IPS-20b (cell line): Measurements from ENCODE around the gene NUAK1.

Experiments
- H3K27ac ChIP-seq: one replicate; pipeline ENCODE4 v1.5.1; 2013; ENCODE audit warnings: low read length
- H3K27me3 ChIP-seq: 2 replicates; pipeline ENCODE4 v1.6.1; 2013; ENCODE audit warnings: mild to moderate bottlenecking, low read length, inconsistent platforms; ENCODE audit not compliant: insufficient read depth
- H3K36me3 ChIP-seq: 2 replicates; pipeline ENCODE4 v1.6.1; 2013; ENCODE audit warnings: low read depth, mild to moderate bottlenecking, inconsistent platforms, low read length, moderate library complexity; ENCODE audit not compliant: insufficient read depth
- H3K4me1 ChIP-seq: 2 replicates; pipeline ENCODE4 v1.6.1; 2013; ENCODE audit warnings: mild to moderate bottlenecking, control low read depth, inconsistent platforms, low read length, moderate library complexity; ENCODE audit not compliant: insufficient read depth
- H3K4me3 ChIP-seq: 2 replicates; pipeline ENCODE4 v1.5.1; 2013; ENCODE audit warnings: mild to moderate bottlenecking, low read length, inconsistent platforms
- H3K9ac ChIP-seq: 2 replicates; pipeline ENCODE4 v1.6.1; 2013; ENCODE audit warnings: low read depth, mild to moderate bottlenecking, inconsistent platforms, low read length, moderate library complexity
- H3K9me3 ChIP-seq: 2 replicates; pipeline ENCODE4 v1.6.1; 2013; ENCODE audit warnings: mild to moderate bottlenecking, low read depth, low read length, inconsistent platforms; ENCODE audit not compliant: insufficient read depth

Gene NUAK1

DNA sequence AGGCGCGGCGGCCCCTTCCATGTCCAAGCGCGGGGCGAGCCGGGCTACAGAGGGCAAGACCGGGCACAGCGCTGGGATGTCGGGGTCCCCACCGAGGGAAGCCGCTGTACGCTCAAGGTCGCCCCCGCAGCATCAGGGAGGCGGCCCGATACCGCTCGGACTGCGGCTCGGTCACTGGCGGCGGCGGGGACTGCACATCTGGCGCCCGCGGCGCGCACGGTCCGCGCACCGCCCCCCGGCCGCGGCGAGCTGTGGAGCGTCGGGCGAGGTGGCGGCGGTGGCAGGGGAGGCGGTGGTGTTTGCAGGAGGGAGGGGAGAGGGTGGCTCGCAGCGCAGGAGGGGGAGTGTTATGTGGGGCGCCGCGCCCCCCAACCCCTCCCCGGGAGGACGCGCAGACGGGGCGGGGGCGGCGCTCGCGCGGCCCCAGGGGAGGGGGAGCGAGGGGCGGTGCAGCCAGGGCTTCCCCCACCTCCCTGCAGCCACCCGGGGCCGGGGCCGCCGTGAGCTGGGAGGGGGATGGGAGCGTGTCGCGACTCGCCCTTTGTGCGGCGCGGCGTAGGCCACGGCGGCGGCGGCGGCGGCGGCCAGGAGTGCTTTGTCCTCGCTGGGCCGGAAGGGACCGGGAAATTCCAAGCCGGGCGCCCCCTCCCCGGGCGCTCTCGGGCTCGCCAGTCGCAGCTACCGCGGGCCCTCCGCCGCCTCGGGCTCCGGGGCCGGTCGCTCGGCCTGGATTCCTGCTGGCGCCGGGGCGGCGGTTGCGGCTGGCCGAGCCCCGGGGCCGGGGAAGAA is at the start of gene NUAK1:
NUAK1 (minus strand) TSS at position 322 of the 789 bp plus-strand sequence; CDS start at position 21, 301 bp downstream.
- H3K36me3 ChIP-seq, result no peaks in the 10 kb centered on the region
- H3K27me3 ChIP-seq, result peaks cover 18% of the 10 kb centered on the region
- H3K9ac ChIP-seq, result peak within 1 kb of the TSS; percentile 90
- H3K4me1 ChIP-seq, result peaks cover 56% of the 10 kb centered on the region
- no peaks in the 10 kb centered on the region for H3K9me3 ChIP-seq
- H3K4me3 ChIP-seq, result peak within 1 kb of the TSS; percentile 83
- H3K27ac ChIP-seq, result peak within 1 kb of the TSS; percentile 81

DNA sequence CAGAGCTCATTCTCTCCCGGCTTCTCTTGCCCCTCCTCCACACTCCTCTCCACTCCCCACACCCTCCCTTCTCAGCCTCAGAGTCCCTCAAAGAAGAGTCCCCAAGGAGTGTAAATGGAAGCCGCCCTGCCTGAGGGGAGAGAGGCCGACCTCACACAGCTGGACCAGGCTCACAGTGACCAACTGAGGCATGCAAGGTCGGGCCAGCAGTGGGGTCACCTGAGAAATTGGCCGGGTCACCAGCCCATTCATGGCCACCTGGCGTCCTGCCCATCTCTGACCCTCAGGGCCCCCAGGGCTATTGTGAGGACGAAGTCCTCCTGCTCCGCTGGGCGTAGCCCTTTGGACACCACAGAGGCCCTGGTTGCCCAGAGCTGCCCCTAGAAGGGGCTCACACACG is 49.5 kb upstream of the NUAK1 start:
- H3K4me3 ChIP-seq, result no peak overlapping the region
- no peak overlapping the region for H3K9ac ChIP-seq
- H3K36me3 ChIP-seq, result no peaks in the 10 kb centered on the region
- peaks cover 8% of the 10 kb centered on the region; the same call in 1 of the 2 replicates for H3K4me1 ChIP-seq
- no peak overlapping the region for H3K27ac ChIP-seq
- H3K9me3 ChIP-seq, result no peaks in the 10 kb centered on the region
- no peaks in the 10 kb centered on the region for H3K27me3 ChIP-seq

DNA sequence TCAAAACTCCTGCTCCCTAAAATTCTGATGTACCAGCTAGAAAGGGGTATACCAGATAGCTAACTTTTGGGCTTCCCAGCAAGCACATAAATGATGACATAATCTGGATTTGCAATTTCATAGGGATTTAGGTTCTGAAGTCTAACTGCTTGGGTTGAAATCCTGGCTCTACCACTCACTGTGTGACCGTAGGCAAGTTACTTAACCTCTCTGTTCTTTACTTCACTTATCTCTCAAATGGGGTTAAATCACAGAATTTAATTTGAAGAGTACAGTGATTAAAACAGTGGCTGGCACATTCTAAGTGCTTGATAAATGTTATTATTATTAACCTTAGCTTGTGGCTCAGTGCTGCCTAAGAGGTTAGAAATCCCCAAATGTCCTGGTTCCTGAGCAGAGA is 49.1 kb upstream of the NUAK1 start:
- no peaks in the 10 kb centered on the region for H3K36me3 ChIP-seq
- H3K9ac ChIP-seq, result no peak overlapping the region
- H3K4me3 ChIP-seq, result no peak overlapping the region
- no peaks in the 10 kb centered on the region for H3K27me3 ChIP-seq
- peaks cover 8% of the 10 kb centered on the region; the same call in 1 of the 2 replicates for H3K4me1 ChIP-seq
- no peaks in the 10 kb centered on the region for H3K9me3 ChIP-seq
- H3K27ac ChIP-seq, result no peak overlapping the region

DNA sequence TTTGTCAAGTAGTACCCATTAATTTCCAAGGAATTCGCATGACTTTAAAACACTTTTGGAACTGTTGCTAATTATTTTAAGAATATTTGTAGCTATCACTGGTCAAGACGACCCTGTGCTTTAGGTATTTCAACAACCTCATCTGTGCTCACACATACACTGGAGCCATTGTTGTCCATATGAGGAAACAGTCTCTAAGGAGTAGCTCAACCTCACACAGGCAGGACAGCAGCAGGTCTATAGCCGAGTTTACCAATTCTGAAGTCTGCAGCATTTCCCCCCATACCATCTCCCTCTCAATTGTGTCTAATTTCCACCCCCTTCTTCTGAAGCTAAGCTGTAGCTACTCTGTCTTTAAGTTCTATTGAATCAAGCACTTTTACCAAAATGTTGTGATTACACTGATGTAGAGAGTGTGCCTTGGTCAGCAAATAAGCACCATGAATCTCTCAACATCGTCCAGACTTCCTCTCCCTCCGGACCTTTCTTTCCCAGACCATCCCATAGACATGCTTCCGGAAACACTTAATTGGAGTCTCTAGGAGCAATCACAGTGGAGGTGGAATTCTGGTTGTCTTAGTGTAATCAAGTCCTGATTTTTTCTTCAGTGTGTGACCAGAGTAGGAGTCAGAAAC is 48.5 kb upstream of the NUAK1 start:
- H3K27ac ChIP-seq, result no peak overlapping the region
- no peaks in the 10 kb centered on the region for H3K9me3 ChIP-seq
- no peak overlapping the region for H3K9ac ChIP-seq
- peaks cover 8% of the 10 kb centered on the region; the same call in 1 of the 2 replicates for H3K4me1 ChIP-seq
- H3K36me3 ChIP-seq, result no peaks in the 10 kb centered on the region
- no peaks in the 10 kb centered on the region for H3K27me3 ChIP-seq
- H3K4me3 ChIP-seq, result no peak overlapping the region

DNA sequence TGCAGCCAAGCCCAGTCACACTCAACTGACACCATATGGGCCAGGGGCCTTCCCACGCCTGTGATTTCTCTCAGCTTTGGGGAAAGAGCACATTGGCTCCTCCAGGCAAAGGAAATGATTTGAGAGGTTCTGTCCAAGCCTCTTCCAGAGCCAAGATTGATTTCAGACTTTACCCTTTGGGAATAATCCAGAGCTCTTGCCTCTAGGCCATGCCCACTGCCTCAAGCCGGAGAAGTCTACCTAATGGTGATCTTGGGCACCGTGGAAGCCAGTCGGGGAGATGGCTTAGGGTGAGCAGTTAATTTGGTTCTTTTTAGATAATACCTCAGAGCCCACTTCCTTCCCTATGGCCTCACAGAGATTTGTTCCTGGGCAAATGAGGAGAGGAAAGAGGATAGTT is 45.0 kb upstream of the NUAK1 start:
- H3K4me1 ChIP-seq, result peaks cover 8% of the 10 kb centered on the region; the same call in 1 of the 2 replicates
- no peak overlapping the region for H3K27ac ChIP-seq
- H3K27me3 ChIP-seq, result no peaks in the 10 kb centered on the region
- H3K36me3 ChIP-seq, result no peaks in the 10 kb centered on the region
- H3K4me3 ChIP-seq, result no peak overlapping the region
- no peak overlapping the region for H3K9ac ChIP-seq
- H3K9me3 ChIP-seq, result no peaks in the 10 kb centered on the region

DNA sequence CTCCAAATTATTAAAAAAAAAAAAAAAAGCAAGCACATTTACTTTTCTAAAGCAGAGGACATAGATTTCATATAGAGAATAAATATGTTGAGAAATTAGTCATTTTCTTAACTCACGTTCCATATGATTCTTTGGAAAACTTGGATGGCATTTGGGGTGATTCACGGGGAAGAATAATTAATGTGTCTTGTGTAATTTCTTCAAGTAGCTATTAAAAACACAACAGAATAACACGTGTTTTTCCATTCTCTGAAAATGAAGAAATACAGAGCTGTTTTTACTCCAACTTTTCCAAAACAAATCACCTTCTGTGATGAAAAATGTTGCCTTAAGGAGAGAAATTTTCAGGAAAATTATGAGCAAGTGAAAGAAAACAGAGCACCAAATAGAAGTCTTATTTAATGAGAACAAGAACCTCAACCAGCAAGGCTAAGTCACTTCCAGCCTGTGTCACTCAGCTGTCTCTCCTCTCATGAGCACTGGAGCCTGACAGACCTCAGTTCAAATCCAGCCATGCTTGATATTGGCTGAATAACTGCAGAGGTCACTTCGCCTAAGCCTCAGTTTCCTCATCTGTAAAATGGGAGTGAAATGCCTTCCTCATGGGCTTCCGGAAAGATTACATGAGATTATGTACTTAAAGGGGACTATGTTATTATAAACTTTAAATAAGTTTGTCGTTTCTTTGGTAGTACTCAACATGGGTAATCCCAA is 42.8 kb upstream of the NUAK1 start:
- Histone ChIP-seq H3K4me3 (no peak overlapping the region), H3K27ac (no peak overlapping the region), H3K9me3 (no peaks in the 10 kb centered on the region), H3K4me1 (no peaks in the 10 kb centered on the region), H3K27me3 (no peaks in the 10 kb centered on the region), H3K36me3 (no peaks in the 10 kb centered on the region), H3K9ac (no peak overlapping the region)

DNA sequence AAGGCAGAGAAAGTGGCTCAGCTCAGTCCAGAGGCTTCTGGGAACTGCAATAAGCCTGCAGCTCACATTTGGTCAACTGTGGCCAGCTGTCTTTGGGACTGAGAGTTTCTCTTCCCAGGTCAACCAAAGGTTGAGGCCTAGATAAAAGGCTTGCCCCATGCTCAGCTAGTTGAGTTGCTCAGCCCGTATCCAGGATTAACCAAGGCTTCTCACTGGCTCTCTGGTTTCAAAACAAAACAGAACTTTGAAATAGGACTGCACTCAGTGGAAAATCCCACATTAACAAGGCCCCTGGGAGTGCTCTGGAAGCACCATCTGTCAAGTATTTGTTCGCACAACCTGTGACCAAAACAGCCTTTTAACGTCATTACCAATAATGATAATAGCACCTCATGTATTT is 40.3 kb upstream of the NUAK1 start:
- Histone ChIP-seq H3K27ac (no peak overlapping the region), H3K9me3 (no peaks in the 10 kb centered on the region), H3K4me1 (no peaks in the 10 kb centered on the region), H3K36me3 (no peaks in the 10 kb centered on the region), H3K27me3 (no peaks in the 10 kb centered on the region), H3K4me3 (no peak overlapping the region), H3K9ac (no peak overlapping the region)

DNA sequence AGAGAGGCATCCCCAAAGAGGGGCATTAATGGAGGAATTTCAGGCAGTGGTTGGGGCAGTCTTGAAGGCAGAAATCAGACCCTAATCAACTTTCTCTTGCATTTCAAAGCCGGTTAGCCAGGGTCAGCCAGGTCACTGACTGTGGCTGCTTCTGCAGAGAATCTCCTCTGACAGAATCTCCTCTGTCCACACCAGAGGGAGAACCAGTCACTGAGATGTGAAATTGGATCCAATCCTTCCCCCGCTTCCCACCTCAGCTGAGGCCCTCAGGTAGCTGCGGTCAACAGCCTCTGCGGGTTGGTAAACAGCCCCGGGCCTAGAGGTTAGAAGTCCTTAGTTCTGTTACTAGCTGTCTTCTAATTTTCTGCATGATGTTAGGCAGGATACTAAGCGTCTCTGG is 39.8 kb upstream of the NUAK1 start:
- no peak overlapping the region for H3K27ac ChIP-seq

DNA sequence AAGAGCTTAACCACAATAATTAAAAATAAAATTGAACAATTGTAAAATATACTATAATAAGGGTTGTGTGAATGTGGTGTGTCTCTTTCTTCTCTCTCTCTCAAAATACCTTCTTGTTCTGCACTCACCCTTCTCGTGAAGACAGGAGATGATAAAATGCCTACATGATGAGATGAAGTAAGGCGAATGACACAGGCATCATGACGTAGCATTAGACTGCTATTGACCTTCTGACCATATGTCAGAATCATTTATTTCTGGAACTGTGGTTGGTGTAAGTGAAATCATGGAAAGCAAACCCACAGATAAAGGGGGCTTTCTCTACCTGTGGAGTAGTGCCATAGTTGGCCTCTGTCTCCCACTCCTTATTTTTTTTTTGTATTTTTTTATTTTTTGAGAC is 37.8 kb upstream of the NUAK1 start:
- H3K9ac ChIP-seq, result no peak overlapping the region
- H3K9me3 ChIP-seq, result no peaks in the 10 kb centered on the region
- H3K4me3 ChIP-seq, result no peak overlapping the region
- no peaks in the 10 kb centered on the region for H3K36me3 ChIP-seq
- no peaks in the 10 kb centered on the region for H3K27me3 ChIP-seq
- H3K27ac ChIP-seq, result no peak overlapping the region
- H3K4me1 ChIP-seq, result no peaks in the 10 kb centered on the region

More for the DNA sequence above, 39.8 kb upstream of the NUAK1 start:
- no peaks in the 10 kb centered on the region for H3K9me3 ChIP-seq
- H3K4me1 ChIP-seq, result no peaks in the 10 kb centered on the region
- H3K27me3 ChIP-seq, result no peaks in the 10 kb centered on the region
- no peak overlapping the region for H3K4me3 ChIP-seq
- H3K9ac ChIP-seq, result no peak overlapping the region
- no peaks in the 10 kb centered on the region for H3K36me3 ChIP-seq

DNA sequence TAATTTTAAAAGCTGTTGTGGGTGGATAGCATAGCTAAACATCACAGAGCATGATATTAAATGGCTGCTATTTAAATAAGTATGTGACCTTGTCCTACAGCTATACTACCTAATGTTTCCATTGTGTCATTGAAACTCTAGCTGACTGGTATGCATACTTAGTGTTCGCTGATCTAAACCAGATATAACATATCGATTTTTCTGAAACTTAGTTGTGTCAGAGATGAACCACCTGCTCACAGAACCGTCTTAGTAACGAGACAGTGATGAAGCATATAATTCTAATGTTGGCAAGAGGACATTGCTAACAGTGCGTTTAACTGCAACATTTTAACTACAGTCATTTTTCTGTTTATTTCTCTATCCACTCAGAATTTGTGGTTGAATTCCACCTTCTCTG is 36.1 kb upstream of the NUAK1 start:
- Histone ChIP-seq H3K27ac (no peak overlapping the region), H3K4me3 (no peak overlapping the region), H3K27me3 (no peaks in the 10 kb centered on the region), H3K9ac (no peak overlapping the region), H3K36me3 (no peaks in the 10 kb centered on the region), H3K9me3 (no peaks in the 10 kb centered on the region), H3K4me1 (no peaks in the 10 kb centered on the region)

DNA sequence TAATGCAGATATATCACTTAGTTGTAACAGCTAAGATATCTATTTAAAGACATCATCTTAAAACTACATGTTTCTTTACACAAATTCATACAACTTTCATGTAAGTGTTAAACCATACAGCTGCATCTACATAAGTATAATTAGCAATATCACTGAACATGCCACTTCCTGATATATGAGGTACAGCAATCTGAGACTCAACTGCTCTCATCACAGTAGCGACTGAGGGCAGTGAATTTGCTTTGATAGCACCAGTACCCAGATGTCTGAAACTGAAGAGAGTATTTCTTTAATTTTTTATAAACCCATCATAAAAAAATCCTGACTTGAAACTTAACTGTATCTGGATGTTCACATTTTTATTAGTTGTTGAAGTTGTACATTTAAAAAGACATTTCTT is 34.7 kb upstream of the NUAK1 start:
- Histone ChIP-seq H3K4me3 (no peak overlapping the region), H3K9me3 (no peaks in the 10 kb centered on the region), H3K36me3 (no peaks in the 10 kb centered on the region), H3K27ac (no peak overlapping the region), H3K27me3 (no peaks in the 10 kb centered on the region), H3K9ac (no peak overlapping the region), H3K4me1 (no peaks in the 10 kb centered on the region)
